Measurements from ENCODE around the gene SARDH. TPM values are rescaled to one million over a fixed set of nuclear protein-coding genes. Genes with fewer than 3 reads are reported as not detected.

Gene SARDH
- total RNA-seq, 1 experiment from 2014 or later = not detected

DNA sequence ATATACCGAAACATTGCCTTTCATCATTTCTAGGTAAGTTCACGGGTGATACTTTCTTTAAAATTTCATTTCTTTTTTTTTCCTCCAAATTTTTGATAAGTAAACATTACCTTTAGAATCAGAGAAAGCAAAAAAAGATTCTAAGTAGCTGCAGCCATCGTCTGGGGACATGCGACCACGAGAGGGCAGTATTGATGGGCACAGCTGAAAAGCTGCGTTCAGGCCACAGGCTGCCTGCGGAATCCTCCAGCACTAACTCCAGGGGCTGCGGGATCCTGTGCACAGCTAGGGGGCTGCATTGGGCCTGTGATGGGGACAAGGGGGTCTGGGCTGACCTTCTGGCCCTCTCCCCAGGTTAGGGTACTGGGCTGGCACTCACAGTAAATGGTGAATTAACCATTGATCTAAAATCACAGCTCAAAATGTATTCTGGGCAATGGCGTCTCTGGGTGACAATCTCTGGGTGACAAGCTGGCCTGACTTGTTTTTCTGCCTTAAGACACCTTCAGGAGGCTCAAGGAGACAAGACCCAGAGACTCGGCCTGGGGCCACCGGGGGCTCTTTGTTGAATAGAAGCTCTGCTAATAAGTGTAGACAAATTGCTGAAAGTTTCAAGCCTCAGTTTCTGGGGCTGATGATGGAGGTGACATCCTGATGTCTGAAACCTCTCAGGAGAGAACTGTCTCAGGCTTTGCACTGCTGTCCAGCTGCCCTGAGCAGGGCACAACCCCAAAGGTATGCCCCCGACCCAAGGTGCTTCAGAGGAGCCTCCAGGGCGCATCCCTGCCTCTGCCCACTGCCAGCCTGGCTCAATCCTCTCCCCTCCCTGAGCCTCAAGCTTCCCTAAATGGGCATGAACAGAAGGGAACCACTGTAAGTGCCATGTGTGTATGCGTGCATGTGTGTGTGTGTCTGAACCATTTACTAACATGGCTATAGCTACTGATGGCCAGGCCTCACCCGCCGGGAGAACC is 44.3 kb upstream of the SARDH start:
- peak; percentile 74 for DNase-seq
- Mint-ChIP-seq H3K27ac (ENCODE audit: unreplicated experiment) (no peak overlapping the region), H3K4me3 (ENCODE audit: low read depth, unreplicated experiment) (no peak overlapping the region), H3K27me3 (ENCODE audit: unreplicated experiment) (no peaks in the 10 kb centered on the region), H3K4me1 (ENCODE audit: low read depth, unreplicated experiment) (no peaks in the 10 kb centered on the region), H3K9me3 (ENCODE audit: low read depth, unreplicated experiment) (no peaks in the 10 kb centered on the region), H3K36me3 (ENCODE audit: insufficient read depth, unreplicated experiment) (peaks cover 5% of the 10 kb centered on the region)
- TF ChIP-seq, protein P1, sequence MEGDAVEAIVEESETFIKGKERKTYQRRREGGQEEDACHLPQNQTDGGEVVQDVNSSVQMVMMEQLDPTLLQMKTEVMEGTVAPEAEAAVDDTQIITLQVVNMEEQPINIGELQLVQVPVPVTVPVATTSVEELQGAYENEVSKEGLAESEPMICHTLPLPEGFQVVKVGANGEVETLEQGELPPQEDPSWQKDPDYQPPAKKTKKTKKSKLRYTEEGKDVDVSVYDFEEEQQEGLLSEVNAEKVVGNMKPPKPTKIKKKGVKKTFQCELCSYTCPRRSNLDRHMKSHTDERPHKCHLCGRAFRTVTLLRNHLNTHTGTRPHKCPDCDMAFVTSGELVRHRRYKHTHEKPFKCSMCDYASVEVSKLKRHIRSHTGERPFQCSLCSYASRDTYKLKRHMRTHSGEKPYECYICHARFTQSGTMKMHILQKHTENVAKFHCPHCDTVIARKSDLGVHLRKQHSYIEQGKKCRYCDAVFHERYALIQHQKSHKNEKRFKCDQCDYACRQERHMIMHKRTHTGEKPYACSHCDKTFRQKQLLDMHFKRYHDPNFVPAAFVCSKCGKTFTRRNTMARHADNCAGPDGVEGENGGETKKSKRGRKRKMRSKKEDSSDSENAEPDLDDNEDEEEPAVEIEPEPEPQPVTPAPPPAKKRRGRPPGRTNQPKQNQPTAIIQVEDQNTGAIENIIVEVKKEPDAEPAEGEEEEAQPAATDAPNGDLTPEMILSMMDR (IDR thresholded peaks at IDR 0.05; ENCODE audit: unreplicated experiment) = peak; percentile 40
- CTCF ChIA-PET = interaction anchor here (0.7 to 1.7 kb wide), 4 partner anchors 208 to 352 kb away, joined by 3 to 28 read pairs (median 3); no protein-coding TSS in a partner anchor
- no TSS peak for BruUV-seq (replicated peaks)
- intact Hi-C loops (cut with micrococcal nuclease; ENCODE audit: unreplicated experiment) = loop anchor here (2.0 kb wide), 1 partner anchor 212 kb away; no protein-coding TSS in a partner anchor

DNA sequence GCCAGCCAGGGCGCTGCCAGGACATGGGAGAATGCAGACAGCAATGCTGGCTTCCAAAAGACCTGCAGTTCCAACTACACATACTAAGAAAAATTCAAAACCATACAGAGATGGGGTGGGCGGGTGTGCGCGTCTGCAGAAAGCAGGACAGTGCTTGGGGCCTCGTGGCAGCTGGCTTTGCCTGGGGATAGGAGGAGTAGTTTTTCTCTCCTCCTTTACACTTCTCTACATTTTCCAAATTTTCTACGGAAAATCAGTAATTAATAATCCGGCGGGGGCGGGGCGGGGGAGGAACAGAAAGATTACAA is 43.6 kb upstream of the SARDH start:
- BruUV-seq (replicated peaks) = no TSS peak

DNA sequence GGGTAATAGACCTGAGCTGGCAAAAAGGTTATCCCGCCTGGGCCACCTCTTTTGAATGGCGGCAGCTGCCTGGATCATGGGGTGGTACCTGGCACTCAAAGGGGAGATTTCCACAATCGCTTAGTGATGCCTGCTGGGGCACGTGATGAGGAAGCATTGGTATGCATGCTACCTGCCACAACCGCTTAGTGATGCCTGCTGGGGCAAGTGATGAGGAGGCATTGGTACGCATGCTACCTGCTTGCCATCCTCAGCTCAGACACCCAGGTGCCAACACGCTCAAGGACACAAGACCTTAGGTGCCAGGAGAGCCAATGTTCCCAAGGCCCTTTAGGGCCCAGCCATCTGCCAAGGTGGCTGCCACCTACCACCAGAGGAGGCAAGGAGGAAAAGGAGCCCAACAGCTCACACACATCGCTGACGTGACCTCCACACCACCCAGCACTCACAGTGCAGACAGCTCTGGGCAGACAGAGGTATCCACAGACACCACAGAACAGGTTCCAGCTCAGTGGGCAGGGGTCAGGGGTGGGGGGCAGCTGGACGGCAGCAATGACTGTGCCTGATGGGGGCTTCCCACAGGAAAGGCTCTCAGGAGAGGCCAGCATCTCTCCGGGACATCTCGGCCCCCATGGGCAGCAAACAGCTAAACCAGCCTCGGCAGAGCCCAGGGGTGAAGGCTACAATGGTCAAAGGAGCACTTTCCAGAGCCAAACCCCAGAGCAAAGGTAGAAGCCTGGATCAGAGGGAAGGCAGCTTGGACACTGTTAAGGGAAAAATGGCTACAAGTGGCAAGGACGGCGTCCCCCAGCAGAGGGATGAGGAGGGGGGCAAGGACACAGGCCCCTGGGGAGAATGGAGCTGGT is 43.0 kb upstream of the SARDH start:
- Mint-ChIP-seq H3K36me3 (ENCODE audit: insufficient read depth, unreplicated experiment) (peaks cover 5% of the 10 kb centered on the region), H3K27me3 (ENCODE audit: unreplicated experiment) (no peaks in the 10 kb centered on the region), H3K4me3 (ENCODE audit: low read depth, unreplicated experiment) (no peak overlapping the region), H3K4me1 (ENCODE audit: low read depth, unreplicated experiment) (no peaks in the 10 kb centered on the region), H3K9me3 (ENCODE audit: low read depth, unreplicated experiment) (no peaks in the 10 kb centered on the region), H3K27ac (ENCODE audit: unreplicated experiment) (no peak overlapping the region)
- TF ChIP-seq, protein P1 (IDR thresholded peaks at IDR 0.05; ENCODE audit: unreplicated experiment) = no peak
- CTCF ChIA-PET = interaction anchor here (0.6 to 1.7 kb wide), 2 partner anchors 110 to 213 kb away, joined by 4 to 28 read pairs; no protein-coding TSS in a partner anchor
- no TSS peak for BruUV-seq (replicated peaks)
- intact Hi-C loops (cut with micrococcal nuclease; ENCODE audit: unreplicated experiment) = no loop called here
- no peak for DNase-seq

More for the DNA sequence above, 43.6 kb upstream of the SARDH start:
- no peak overlapping the region for H3K27ac Mint-ChIP-seq (ENCODE audit: unreplicated experiment)
- H3K27me3 Mint-ChIP-seq (ENCODE audit: unreplicated experiment) = no peaks in the 10 kb centered on the region
- H3K4me3 Mint-ChIP-seq (ENCODE audit: low read depth, unreplicated experiment) = no peak overlapping the region
- peaks cover 5% of the 10 kb centered on the region for H3K36me3 Mint-ChIP-seq (ENCODE audit: insufficient read depth, unreplicated experiment)
- intact Hi-C loops (cut with micrococcal nuclease; ENCODE audit: unreplicated experiment) = loop anchor here (2.0 kb wide), 1 partner anchor 213 kb away; no protein-coding TSS in a partner anchor
- TF ChIP-seq, protein P1 (IDR thresholded peaks at IDR 0.05; ENCODE audit: unreplicated experiment) = no peak
- no peak for DNase-seq
- H3K4me1 Mint-ChIP-seq (ENCODE audit: low read depth, unreplicated experiment) = no peaks in the 10 kb centered on the region
- CTCF ChIA-PET = interaction anchor here (0.6 to 1.7 kb wide), 4 partner anchors 109 to 352 kb away, joined by 3 to 28 read pairs (median 4); no protein-coding TSS in a partner anchor
- no peaks in the 10 kb centered on the region for H3K9me3 Mint-ChIP-seq (ENCODE audit: low read depth, unreplicated experiment)

DNA sequence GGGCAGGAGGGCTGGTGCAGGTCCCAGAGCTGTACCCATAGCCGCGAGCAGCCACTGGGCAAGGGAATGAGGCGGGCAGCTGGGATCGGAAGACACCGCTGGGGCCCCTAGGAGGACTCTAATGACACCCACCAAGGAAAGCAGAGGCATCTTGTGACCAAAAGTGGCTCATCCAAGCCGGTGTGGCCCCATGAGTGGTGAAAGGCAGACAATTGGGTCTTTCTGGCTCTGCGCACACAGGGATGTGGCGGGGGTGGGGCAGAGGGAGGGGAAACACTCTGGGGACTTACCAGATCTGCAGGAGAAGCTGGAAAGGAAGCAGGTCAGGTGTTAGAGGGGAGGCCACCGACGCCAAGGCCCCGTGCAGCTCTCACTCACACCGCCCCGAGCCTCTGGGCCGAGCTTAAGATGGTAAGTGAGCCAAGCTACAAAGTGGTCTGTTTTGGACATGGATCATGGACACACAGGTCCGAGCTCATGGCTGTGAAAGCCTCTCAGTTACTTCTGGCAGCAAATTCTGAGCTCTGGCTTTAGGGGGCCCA is 42.3 kb upstream of the SARDH start:
- intact Hi-C loops (cut with micrococcal nuclease; ENCODE audit: unreplicated experiment) = no loop called here
- Mint-ChIP-seq H3K4me1 (ENCODE audit: low read depth, unreplicated experiment) (no peaks in the 10 kb centered on the region), H3K27me3 (ENCODE audit: unreplicated experiment) (no peaks in the 10 kb centered on the region), H3K9me3 (ENCODE audit: low read depth, unreplicated experiment) (no peaks in the 10 kb centered on the region), H3K36me3 (ENCODE audit: insufficient read depth, unreplicated experiment) (peaks cover 5% of the 10 kb centered on the region), H3K4me3 (ENCODE audit: low read depth, unreplicated experiment) (no peak overlapping the region), H3K27ac (ENCODE audit: unreplicated experiment) (no peak overlapping the region)
- no peak for DNase-seq
- no TSS peak for BruUV-seq (replicated peaks)
- TF ChIP-seq, protein P1 (IDR thresholded peaks at IDR 0.05; ENCODE audit: unreplicated experiment) = no peak
- CTCF ChIA-PET = interaction anchor here (0.6 kb wide), 1 partner anchor 130 kb away, joined by 3 read pairs; no protein-coding TSS in a partner anchor
